ENCODE results near the gene TPSAB1.

The TPSAB1 gene

GRCh38 chr16:1257561-1258224 is 17.2 kb downstream of the TPSAB1 start (continued):
- TF ChIP-seq ZNF565 (CRISPR knock-in tag; conservative IDR thresholded peaks at IDR 0.05; ENCODE audit: low read depth) = no peak

- ATAC-seq = no peak
- TF ChIP-seq ZFP3 (CRISPR knock-in tag; IDR thresholded peaks at IDR 0.05) (no peak), SNAI2 (CRISPR knock-in tag; IDR thresholded peaks at IDR 0.05) (no peak), ARNTL (CRISPR knock-in tag; IDR thresholded peaks at IDR 0.05; ENCODE audit: borderline replicate concordance, low read depth) (no peak), TCF4 (CRISPR knock-in tag; IDR thresholded peaks at IDR 0.05; ENCODE audit: borderline replicate concordance) (no peak), BACH2 (CRISPR knock-in tag; IDR thresholded peaks at IDR 0.05; ENCODE audit: borderline replicate concordance) (no peak), RARB (CRISPR knock-in tag; IDR thresholded peaks at IDR 0.05) (no peak), ZNF565 (CRISPR knock-in tag; conservative IDR thresholded peaks at IDR 0.05; ENCODE audit: low read depth) (no peak), ZNF8 (CRISPR knock-in tag; IDR thresholded peaks at IDR 0.05) (no peak), PATZ1 (CRISPR knock-in tag; IDR thresholded peaks at IDR 0.05; ENCODE audit: borderline replicate concordance) (no peak), ZC3H10 (CRISPR knock-in tag; IDR thresholded peaks at IDR 0.05) (no peak), OSR1 (CRISPR knock-in tag; IDR thresholded peaks at IDR 0.05) (no peak), CSRNP3 (CRISPR knock-in tag; IDR thresholded peaks at IDR 0.05) (no peak)
Measured at GRCh38 chr16:1258225-1258600, 17.7 kb downstream of the TPSAB1 start.

GRCh38 chr16:1258906-1259759 is 18.6 kb downstream of the TPSAB1 start:
- ATAC-seq = no peak
- TF ChIP-seq BACH2 (CRISPR knock-in tag; IDR thresholded peaks at IDR 0.05; ENCODE audit: borderline replicate concordance) = no peak
- no peak for TF ChIP-seq ZC3H10 (CRISPR knock-in tag; IDR thresholded peaks at IDR 0.05)
- no peak for TF ChIP-seq RARB (CRISPR knock-in tag; IDR thresholded peaks at IDR 0.05)
- no peak for TF ChIP-seq TCF4 (CRISPR knock-in tag; IDR thresholded peaks at IDR 0.05; ENCODE audit: borderline replicate concordance)
- TF ChIP-seq ZNF70 (CRISPR knock-in tag; IDR thresholded peaks at IDR 0.05) = no peak
- no peak for TF ChIP-seq PPARA (CRISPR knock-in tag; IDR thresholded peaks at IDR 0.05; ENCODE audit: borderline replicate concordance)
- TF ChIP-seq ZFP3 (CRISPR knock-in tag; IDR thresholded peaks at IDR 0.05) = no peak
- TF ChIP-seq POU6F1 (CRISPR knock-in tag; IDR thresholded peaks at IDR 0.05; ENCODE audit: borderline replicate concordance, low read depth) = no peak
- no peak for TF ChIP-seq TOX (CRISPR knock-in tag; IDR thresholded peaks at IDR 0.05; ENCODE audit: borderline replicate concordance)
- TF ChIP-seq ESRRG (CRISPR knock-in tag; IDR thresholded peaks at IDR 0.05) = no peak
- TF ChIP-seq CREB5 (CRISPR knock-in tag; IDR thresholded peaks at IDR 0.05; ENCODE audit: low read depth) = no peak
- no peak for TF ChIP-seq ZNF565 (CRISPR knock-in tag; conservative IDR thresholded peaks at IDR 0.05; ENCODE audit: low read depth)
- TF ChIP-seq SNAI2 (CRISPR knock-in tag; IDR thresholded peaks at IDR 0.05) = no peak
- no peak for TF ChIP-seq CSRNP3 (CRISPR knock-in tag; IDR thresholded peaks at IDR 0.05)
- no peak for TF ChIP-seq CSDC2 (CRISPR knock-in tag; IDR thresholded peaks at IDR 0.05)
- TF ChIP-seq PATZ1 (CRISPR knock-in tag; IDR thresholded peaks at IDR 0.05; ENCODE audit: borderline replicate concordance) = no peak

Data from SK-N-SH treated with all-trans-retinoic acid at 6 μM for 48 hours (cell line).